Amniotic stem cell (primary cell): Measurements from ENCODE around the gene DYNC1LI2.

ENCODE experiments used
- DNase-seq: peaks from one replicate; lab custom pipeline; 2025; lab: John Stamatoyannopoulos, UW

Gene DYNC1LI2

GRCh38 chr16:66740010-66740409, 11.4 kb downstream of the DYNC1LI2 start:
- DNase-seq: no peak

GRCh38 chr16:66735891-66736290, 15.5 kb downstream of the DYNC1LI2 start:
- DNase-seq: no peak

- no peak for DNase-seq
Observed at GRCh38 chr16:66731101-66731500, 20.3 kb downstream of the DYNC1LI2 start.

GRCh38 chr16:66728804-66729203, 22.6 kb downstream of the DYNC1LI2 start:
- no peak for DNase-seq

GRCh38 chr16:66728117-66728787, 23.2 kb downstream of the DYNC1LI2 start:
- peak; percentile 50 for DNase-seq

- no peak for DNase-seq
Observed at GRCh38 chr16:66720766-66721165, 30.6 kb downstream of the DYNC1LI2 start.

- DNase-seq: no peak
Observed at GRCh38 chr16:66719246-66719645, 32.2 kb downstream of the DYNC1LI2 start.

GRCh38 chr16:66717776-66718175, 33.6 kb downstream of the DYNC1LI2 start:
- no peak for DNase-seq

- DNase-seq: no peak
Observed at GRCh38 chr16:66717112-66717675, 34.2 kb downstream of the DYNC1LI2 start.

GRCh38 chr16:66714654-66715307, 36.6 kb downstream of the DYNC1LI2 start:
- DNase-seq: no peak

GRCh38 chr16:66714062-66714461, 37.3 kb downstream of the DYNC1LI2 start:
- DNase-seq: no peak

GRCh38 chr16:66713076-66713475, 38.3 kb downstream of the DYNC1LI2 start:
- no peak for DNase-seq

- no peak for DNase-seq
Observed at GRCh38 chr16:66712512-66712911, 38.9 kb downstream of the DYNC1LI2 start.

GRCh38 chr16:66711581-66711980, 39.8 kb downstream of the DYNC1LI2 start:
- no peak for DNase-seq

GRCh38 chr16:66706506-66706880, 44.9 kb downstream of the DYNC1LI2 start:
- DNase-seq: no peak

- no peak for DNase-seq
Observed at GRCh38 chr16:66705790-66706505, 45.5 kb downstream of the DYNC1LI2 start.

GRCh38 chr16:66703406-66704215, 47.8 kb downstream of the DYNC1LI2 start:
- DNase-seq: no peak

GRCh38 chr16:66701516-66701915, 49.9 kb downstream of the DYNC1LI2 start:
- DNase-seq: no peak

GRCh38 chr16:66701026-66701425, 50.4 kb downstream of the DYNC1LI2 start:
- no peak for DNase-seq

GRCh38 chr16:66699898-66700297, 51.5 kb downstream of the DYNC1LI2 start:
- no peak for DNase-seq

GRCh38 chr16:66698046-66698445, 53.4 kb downstream of the DYNC1LI2 start:
- no peak for DNase-seq
